Esophagus squamous epithelium (tissue), 4 donors: Measurements from ENCODE around the gene FBXO7.

ENCODE experiments used
- CTCF ChIP-seq, 6 experiments: fragments of 450-650 bp in 4 of 6; fragments of 200-600 bp in 2 of 6; sonication (generic) in 2 of 6; IDR thresholded peaks; one replicate each; pipeline ENCODE4 v1.5.1; 2016 to 2019; ENCODE audit warnings: antibody characterized with exemption in 6 of 6, mild to moderate bottlenecking in 4 of 6, moderate library complexity in 4 of 6
- POLR2A ChIP-seq, 4 donors: fragments of 450-650 bp; IDR thresholded peaks; one replicate each; pipeline ENCODE4 v1.6.1; 2017; ENCODE audit warnings: antibody characterized with exemption in 4 of 4, mild to moderate bottlenecking in 4 of 4, moderate library complexity in 3 of 4

GRCh38 chr22:32528316-32528715 is 53.7 kb downstream of the FBXO7 start:
- TF ChIP-seq CTCF (IDR thresholded peaks at IDR 0.05) = no peak
- no peak for TF ChIP-seq POLR2A (IDR thresholded peaks at IDR 0.05)
